Medulla oblongata (tissue), 1 donor: ENCODE data around the gene WIF1.

Source experiments
- DNase-seq: peaks from one replicate; pipeline ENCODE4 v3.0.0-alpha.2; 2015; ENCODE audit errors: extremely low spot score

The WIF1 gene

GRCh38 chr12:65121049-65121955 is at the start of gene WIF1:
Gene WIF1 (minus strand): TSS chr12:65121305. CDS start chr12:65121191, 114 bp downstream.
- no peak for DNase-seq

- peak; percentile 60 for DNase-seq
These were observed 49.2 kb upstream of the WIF1 start for GRCh38 chr12:65170209-65170881.

GRCh38 chr12:65169320-65170208 is 48.5 kb upstream of the WIF1 start, which contains the start of gene LEMD3:
Gene LEMD3 (plus strand): TSS chr12:65169583. CDS start chr12:65169597, 14 bp downstream.
- peak; percentile 96 for DNase-seq

- DNase-seq, result no peak
These were observed 47.7 kb upstream of the WIF1 start for GRCh38 chr12:65168681-65169319.

- DNase-seq, result no peak
These were observed 43.7 kb upstream of the WIF1 start for GRCh38 chr12:65164774-65165173.

GRCh38 chr12:65164244-65164643 is 43.1 kb upstream of the WIF1 start:
- no peak for DNase-seq

- DNase-seq, result no peak
These were observed 41.5 kb upstream of the WIF1 start for GRCh38 chr12:65162609-65163008.

GRCh38 chr12:65157091-65157490 is 36.0 kb upstream of the WIF1 start:
- no peak for DNase-seq

- peak; percentile 15 for DNase-seq
These were observed 35.3 kb upstream of the WIF1 start for GRCh38 chr12:65156366-65156841.

- DNase-seq, result no peak
These were observed 34.7 kb upstream of the WIF1 start for GRCh38 chr12:65155784-65156183.

- DNase-seq, result no peak
These were observed 31.5 kb upstream of the WIF1 start for GRCh38 chr12:65152596-65152995.

- no peak for DNase-seq
These were observed 30.9 kb upstream of the WIF1 start for GRCh38 chr12:65152012-65152411.

- no peak for DNase-seq
These were observed 26.3 kb upstream of the WIF1 start for GRCh38 chr12:65147312-65147905.

- no peak for DNase-seq
These were observed 19.6 kb upstream of the WIF1 start for GRCh38 chr12:65140738-65141137.

- DNase-seq, result no peak
These were observed 18.3 kb upstream of the WIF1 start for GRCh38 chr12:65139389-65139788.

GRCh38 chr12:65133879-65134278 is 12.8 kb upstream of the WIF1 start:
- DNase-seq, result no peak

- DNase-seq, result no peak
These were observed 5.4 kb upstream of the WIF1 start for GRCh38 chr12:65126482-65126881.

- DNase-seq, result no peak
These were observed 4.9 kb upstream of the WIF1 start for GRCh38 chr12:65125975-65126374.

GRCh38 chr12:65125247-65125646 is 4.1 kb upstream of the WIF1 start:
- DNase-seq, result peak; percentile 59

- DNase-seq, result peak; percentile 58
These were observed 2.4 kb upstream of the WIF1 start for GRCh38 chr12:65123435-65124063.
